Measurements from ENCODE around the gene CCDC178.

The CCDC178 gene
- total RNA-seq, result 0 to 0.06 (median 0) reads per million in 9 experiments

GRCh38 chr18:33440060-33441043 is at the start of gene CCDC178:
Gene CCDC178, minus strand, starts transcription at chr18:33440721. Its CDS starts 28,633 bp downstream, at chr18:33412088.
- H3K4me1 Mint-ChIP-seq (ENCODE audit: low read depth in 2 of 2), result no peaks in the 10 kb centered on the region

GRCh38 chr18:33483908-33484307 is 43.4 kb upstream of the CCDC178 start:
- no peak overlapping the region for H3K4me3 Mint-ChIP-seq
- no peaks in the 10 kb centered on the region for H3K4me1 Mint-ChIP-seq (ENCODE audit: low read depth in 2 of 2)
- H3K9me3 Mint-ChIP-seq, result peaks cover 0 to 4% of the 10 kb centered on the region in 2 donors
- no peaks in the 10 kb centered on the region for H3K27me3 Mint-ChIP-seq
- no peaks in the 10 kb centered on the region for H3K36me3 Mint-ChIP-seq (ENCODE audit: insufficient read depth)
- no peak overlapping the region for H3K27ac Mint-ChIP-seq
- ATAC-seq (replicated peaks) (no peak), DNase-seq (no peak)

More at GRCh38 chr18:33440060-33441043, at the start of gene CCDC178:
- no peak for ATAC-seq (replicated peaks)
- no peak for DNase-seq
- H3K4me3 Mint-ChIP-seq, result no peak within 1 kb of the TSS
- H3K9me3 Mint-ChIP-seq, result peaks cover 15 to 24% of the 10 kb centered on the region in 2 donors
- H3K27me3 Mint-ChIP-seq, result no peaks in the 10 kb centered on the region
- no peak within 1 kb of the TSS for H3K27ac Mint-ChIP-seq
- no peaks in the 10 kb centered on the region for H3K36me3 Mint-ChIP-seq (ENCODE audit: insufficient read depth)

GRCh38 chr18:33472509-33472908 is 32.0 kb upstream of the CCDC178 start:
- DNase-seq, result no peak
- Mint-ChIP-seq H3K9me3 (peaks cover 0 to 3% of the 10 kb centered on the region in 2 donors), H3K36me3 (ENCODE audit: insufficient read depth) (no peaks in the 10 kb centered on the region), H3K27me3 (no peaks in the 10 kb centered on the region), H3K4me1 (ENCODE audit: low read depth in 2 of 2) (no peaks in the 10 kb centered on the region), H3K27ac (no peak overlapping the region), H3K4me3 (no peak overlapping the region)
- ATAC-seq (replicated peaks), result no peak

GRCh38 chr18:33470216-33470615 is 29.7 kb upstream of the CCDC178 start:
- Mint-ChIP-seq H3K27me3 (no peaks in the 10 kb centered on the region), H3K4me3 (no peak overlapping the region), H3K27ac (no peak overlapping the region), H3K9me3 (peaks cover 0 to 8% of the 10 kb centered on the region in 2 donors), H3K36me3 (ENCODE audit: insufficient read depth) (no peaks in the 10 kb centered on the region), H3K4me1 (ENCODE audit: low read depth in 2 of 2) (no peaks in the 10 kb centered on the region)
- ATAC-seq (replicated peaks) (no peak), DNase-seq (no peak)

GRCh38 chr18:33469699-33470098 is 29.2 kb upstream of the CCDC178 start:
- H3K36me3 Mint-ChIP-seq (ENCODE audit: insufficient read depth), result no peaks in the 10 kb centered on the region
- H3K4me3 Mint-ChIP-seq, result no peak overlapping the region
- peaks cover 0 to 10% of the 10 kb centered on the region in 2 donors for H3K9me3 Mint-ChIP-seq
- no peak overlapping the region for H3K27ac Mint-ChIP-seq
- no peaks in the 10 kb centered on the region for H3K4me1 Mint-ChIP-seq (ENCODE audit: low read depth in 2 of 2)
- ATAC-seq (replicated peaks), result no peak
- no peak for DNase-seq
- no peaks in the 10 kb centered on the region for H3K27me3 Mint-ChIP-seq

- Mint-ChIP-seq H3K36me3 (ENCODE audit: insufficient read depth) (no peaks in the 10 kb centered on the region), H3K27ac (no peak overlapping the region), H3K4me1 (ENCODE audit: low read depth in 2 of 2) (no peaks in the 10 kb centered on the region), H3K9me3 (peaks cover 0 to 10% of the 10 kb centered on the region in 2 donors), H3K4me3 (no peak overlapping the region), H3K27me3 (no peaks in the 10 kb centered on the region)
- DNase-seq (no peak), ATAC-seq (replicated peaks) (no peak)
These were observed 27.0 kb upstream of the CCDC178 start for GRCh38 chr18:33467531-33467930.

- H3K36me3 Mint-ChIP-seq (ENCODE audit: insufficient read depth), result no peaks in the 10 kb centered on the region
- H3K4me1 Mint-ChIP-seq (ENCODE audit: low read depth in 2 of 2), result no peaks in the 10 kb centered on the region
- no peak overlapping the region for H3K4me3 Mint-ChIP-seq
- DNase-seq (no peak), ATAC-seq (replicated peaks) (no peak)
- H3K27ac Mint-ChIP-seq, result no peak overlapping the region
- H3K9me3 Mint-ChIP-seq, result peaks cover 5 to 14% of the 10 kb centered on the region in 2 donors
- H3K27me3 Mint-ChIP-seq, result no peaks in the 10 kb centered on the region
These were observed 26.3 kb upstream of the CCDC178 start for GRCh38 chr18:33466822-33467221.

GRCh38 chr18:33460681-33461080 is 20.2 kb upstream of the CCDC178 start:
- Mint-ChIP-seq H3K36me3 (ENCODE audit: insufficient read depth) (no peaks in the 10 kb centered on the region), H3K27ac (no peak overlapping the region), H3K4me3 (no peak overlapping the region), H3K4me1 (ENCODE audit: low read depth in 2 of 2) (no peaks in the 10 kb centered on the region), H3K9me3 (peaks cover 10 to 26% of the 10 kb centered on the region in 2 donors), H3K27me3 (no peaks in the 10 kb centered on the region)
- no peak for DNase-seq
- ATAC-seq (replicated peaks), result no peak

GRCh38 chr18:33459612-33460011 is 19.1 kb upstream of the CCDC178 start:
- H3K4me3 Mint-ChIP-seq, result no peak overlapping the region
- ATAC-seq (replicated peaks) (no peak), DNase-seq (no peak)
- peaks cover 9 to 34% of the 10 kb centered on the region in 2 donors for H3K9me3 Mint-ChIP-seq
- no peaks in the 10 kb centered on the region for H3K27me3 Mint-ChIP-seq
- H3K36me3 Mint-ChIP-seq (ENCODE audit: insufficient read depth), result no peaks in the 10 kb centered on the region
- no peak overlapping the region for H3K27ac Mint-ChIP-seq
- H3K4me1 Mint-ChIP-seq (ENCODE audit: low read depth in 2 of 2), result no peaks in the 10 kb centered on the region

GRCh38 chr18:33446604-33447003 is 6.1 kb upstream of the CCDC178 start:
- DNase-seq, result no peak
- no peak for ATAC-seq (replicated peaks)
- Mint-ChIP-seq H3K9me3 (peaks cover 6 to 26% of the 10 kb centered on the region in 2 donors), H3K27ac (no peak overlapping the region), H3K4me3 (no peak overlapping the region), H3K36me3 (ENCODE audit: insufficient read depth) (no peaks in the 10 kb centered on the region), H3K27me3 (no peaks in the 10 kb centered on the region), H3K4me1 (ENCODE audit: low read depth in 2 of 2) (no peaks in the 10 kb centered on the region)

- Mint-ChIP-seq H3K4me3 (no peak overlapping the region), H3K27ac (no peak overlapping the region), H3K27me3 (no peaks in the 10 kb centered on the region), H3K9me3 (peaks cover 11 to 26% of the 10 kb centered on the region in 2 donors), H3K4me1 (ENCODE audit: low read depth in 2 of 2) (no peaks in the 10 kb centered on the region), H3K36me3 (ENCODE audit: insufficient read depth) (no peaks in the 10 kb centered on the region)
- DNase-seq, result no peak
- ATAC-seq (replicated peaks), result no peak
These were observed 4.2 kb upstream of the CCDC178 start for GRCh38 chr18:33444709-33445108.

- no peak overlapping the region for H3K4me3 Mint-ChIP-seq
- H3K27ac Mint-ChIP-seq, result no peak overlapping the region
- H3K27me3 Mint-ChIP-seq, result no peaks in the 10 kb centered on the region
These were observed 7.7 kb downstream of the CCDC178 start for GRCh38 chr18:33432857-33433256.

GRCh38 chr18:33427549-33427948 is 13.0 kb downstream of the CCDC178 start:
- Mint-ChIP-seq H3K9me3 (peaks cover 6 to 9% of the 10 kb centered on the region in 2 donors), H3K36me3 (ENCODE audit: insufficient read depth) (no peaks in the 10 kb centered on the region), H3K27me3 (no peaks in the 10 kb centered on the region), H3K4me3 (no peak overlapping the region), H3K27ac (no peak overlapping the region), H3K4me1 (ENCODE audit: low read depth in 2 of 2) (no peaks in the 10 kb centered on the region)
- ATAC-seq (replicated peaks) (no peak), DNase-seq (no peak)

More at GRCh38 chr18:33432857-33433256, 7.7 kb downstream of the CCDC178 start:
- ATAC-seq (replicated peaks) (no peak), DNase-seq (no peak)
- no peaks in the 10 kb centered on the region for H3K36me3 Mint-ChIP-seq (ENCODE audit: insufficient read depth)
- H3K4me1 Mint-ChIP-seq (ENCODE audit: low read depth in 2 of 2), result no peaks in the 10 kb centered on the region
- H3K9me3 Mint-ChIP-seq, result peaks cover 2 to 12% of the 10 kb centered on the region in 2 donors
